SKM-1 treated with dmso at 0.1 percent for 144 hours (cell line): ENCODE measurements around the gene KBTBD3.

Experiments
- DNase-seq: peaks from one replicate; lab custom pipeline; 2025; ENCODE audit not compliant: unreplicated experiment; lab: John Stamatoyannopoulos, UW

Gene KBTBD3, protein sequence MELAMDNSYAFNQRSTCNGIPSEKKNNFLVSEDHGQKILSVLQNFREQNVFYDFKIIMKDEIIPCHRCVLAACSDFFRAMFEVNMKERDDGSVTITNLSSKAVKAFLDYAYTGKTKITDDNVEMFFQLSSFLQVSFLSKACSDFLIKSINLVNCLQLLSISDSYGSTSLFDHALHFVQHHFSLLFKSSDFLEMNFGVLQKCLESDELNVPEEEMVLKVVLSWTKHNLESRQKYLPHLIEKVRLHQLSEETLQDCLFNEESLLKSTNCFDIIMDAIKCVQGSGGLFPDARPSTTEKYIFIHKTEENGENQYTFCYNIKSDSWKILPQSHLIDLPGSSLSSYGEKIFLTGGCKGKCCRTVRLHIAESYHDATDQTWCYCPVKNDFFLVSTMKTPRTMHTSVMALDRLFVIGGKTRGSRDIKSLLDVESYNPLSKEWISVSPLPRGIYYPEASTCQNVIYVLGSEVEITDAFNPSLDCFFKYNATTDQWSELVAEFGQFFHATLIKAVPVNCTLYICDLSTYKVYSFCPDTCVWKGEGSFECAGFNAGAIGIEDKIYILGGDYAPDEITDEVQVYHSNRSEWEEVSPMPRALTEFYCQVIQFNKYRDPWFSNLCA

DNA sequence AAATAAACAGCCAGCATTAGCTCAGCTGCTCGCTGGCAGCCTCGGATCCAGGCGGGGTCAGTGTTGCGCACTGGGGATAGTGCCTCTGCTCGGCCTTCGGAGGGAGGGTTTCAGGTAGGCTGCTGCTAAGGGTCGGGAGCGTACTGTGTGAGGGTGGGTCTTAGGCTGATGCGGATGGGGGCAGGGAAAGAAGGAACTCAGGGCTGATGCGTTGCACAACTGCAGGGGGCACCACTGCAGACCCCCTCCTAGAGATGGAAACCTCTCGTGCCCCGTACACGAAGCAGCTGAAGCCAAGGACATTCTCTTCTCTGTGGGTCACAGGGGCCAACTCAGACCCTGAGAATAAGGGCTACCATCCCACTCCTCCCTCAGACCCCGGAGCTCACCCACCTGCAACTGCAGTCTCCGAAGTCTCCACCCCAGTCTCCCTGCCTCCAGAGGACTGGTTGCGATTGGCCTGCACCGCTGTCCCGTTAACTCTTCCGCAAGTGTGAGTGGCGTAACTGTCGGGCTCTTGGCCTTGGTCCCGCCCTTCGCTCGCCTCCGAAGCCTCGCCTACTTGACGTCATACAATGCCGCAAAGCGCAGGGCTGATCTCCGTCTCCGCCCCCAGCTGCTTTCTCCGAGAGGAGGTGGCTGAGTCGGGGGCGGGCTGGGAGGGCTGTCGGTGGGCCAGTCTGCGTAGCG lies at the start of gene KBTBD3:
TSS of gene KBTBD3 (minus strand) at position 429 of the 690 bp plus-strand sequence. CDS start 18,250 bp downstream, outside the sequence.
- peak; percentile 98 for DNase-seq

DNA sequence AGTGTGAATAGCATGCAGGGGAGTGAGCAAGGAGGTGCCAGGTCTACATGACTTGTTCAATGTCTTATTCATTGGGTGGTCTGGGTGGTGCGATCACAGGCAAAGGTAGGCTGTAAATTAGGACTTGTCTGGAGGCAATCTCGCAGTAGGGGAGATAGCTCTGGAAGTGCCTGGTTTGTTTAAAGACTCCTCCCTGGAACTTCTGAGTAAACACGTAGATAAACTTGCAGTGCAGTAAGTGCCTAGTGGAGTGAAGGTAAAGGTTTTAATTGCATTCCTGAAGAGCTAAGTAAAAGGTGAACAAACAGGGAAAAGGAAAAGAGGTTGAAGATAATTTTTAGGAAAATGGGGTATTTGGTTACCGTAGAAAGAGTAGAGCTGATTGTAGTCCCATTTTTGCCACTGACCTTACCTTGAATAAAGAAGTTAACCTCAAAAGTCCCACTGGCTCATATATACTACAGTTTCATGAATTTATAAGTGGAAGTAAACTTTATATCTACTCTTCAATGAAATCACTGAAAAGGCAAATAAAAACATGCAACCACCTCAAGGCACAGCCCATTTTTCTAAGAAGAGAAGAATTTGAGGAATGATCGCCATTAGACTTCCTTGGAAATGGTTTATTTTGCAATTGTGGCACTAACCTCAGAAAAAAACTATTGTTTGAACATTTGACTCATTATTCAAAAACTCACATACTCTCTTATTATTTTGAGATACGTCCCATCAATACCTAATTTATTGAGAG lies 44.6 kb upstream of the KBTBD3 start:
- no peak for DNase-seq

DNA sequence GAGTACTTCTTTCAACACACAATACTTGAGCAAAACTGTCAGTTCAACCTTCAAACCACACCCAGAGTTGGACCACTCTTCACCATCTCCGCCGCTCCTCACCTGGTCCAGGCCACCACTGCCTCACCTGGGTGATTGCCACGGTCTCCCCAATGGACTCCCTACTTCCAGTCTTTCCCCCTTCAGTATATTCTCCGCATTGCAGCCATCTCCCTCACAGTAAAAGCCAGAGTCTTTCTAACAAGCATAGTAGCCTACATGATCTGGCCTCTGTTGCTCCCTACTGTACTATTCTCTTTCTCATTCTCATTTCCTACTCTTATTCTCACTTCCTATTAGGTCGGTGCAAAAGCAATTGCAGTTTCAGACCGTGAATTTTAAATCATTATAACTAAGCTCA lies 28.8 kb upstream of the KBTBD3 start:
- no peak for DNase-seq

DNA sequence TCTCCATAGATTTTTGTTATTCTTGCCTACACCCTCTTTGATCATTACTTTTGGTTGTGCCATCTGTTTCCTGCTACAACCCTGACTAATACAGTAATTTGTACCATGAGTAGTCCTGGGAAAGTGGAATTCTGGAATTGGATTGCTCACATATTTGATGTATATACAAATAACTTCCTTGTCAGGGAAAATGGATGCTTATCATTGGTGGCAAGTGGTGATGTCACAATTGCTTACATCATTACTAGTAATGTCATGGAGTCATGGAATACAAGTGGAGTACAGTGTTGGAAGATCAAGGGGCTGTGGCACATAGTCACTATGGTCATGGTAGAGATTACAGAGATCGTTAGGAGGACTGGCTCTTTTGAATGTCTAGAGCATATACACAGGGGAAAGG lies 24.7 kb upstream of the KBTBD3 start:
- no peak for DNase-seq

DNA sequence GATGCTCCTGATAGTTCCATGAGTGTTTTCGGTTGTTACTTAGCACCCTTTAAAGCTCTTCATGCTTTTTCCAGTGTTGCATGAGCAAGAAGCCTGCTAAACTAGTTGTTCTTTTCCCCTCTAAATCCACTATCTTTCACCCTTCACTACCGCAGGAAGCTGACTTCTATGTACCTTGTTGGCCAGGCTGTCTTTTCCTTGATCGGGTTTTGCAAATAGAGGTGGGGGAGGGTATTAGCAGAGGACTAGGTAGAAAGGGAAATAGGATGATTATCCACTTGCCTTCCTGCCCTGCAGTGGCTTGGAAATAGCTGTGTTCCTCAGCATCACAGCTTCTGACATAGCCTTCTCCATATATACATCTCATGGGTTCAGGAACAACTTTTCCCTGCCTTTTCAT lies 24.2 kb upstream of the KBTBD3 start:
- DNase-seq = no peak

DNA sequence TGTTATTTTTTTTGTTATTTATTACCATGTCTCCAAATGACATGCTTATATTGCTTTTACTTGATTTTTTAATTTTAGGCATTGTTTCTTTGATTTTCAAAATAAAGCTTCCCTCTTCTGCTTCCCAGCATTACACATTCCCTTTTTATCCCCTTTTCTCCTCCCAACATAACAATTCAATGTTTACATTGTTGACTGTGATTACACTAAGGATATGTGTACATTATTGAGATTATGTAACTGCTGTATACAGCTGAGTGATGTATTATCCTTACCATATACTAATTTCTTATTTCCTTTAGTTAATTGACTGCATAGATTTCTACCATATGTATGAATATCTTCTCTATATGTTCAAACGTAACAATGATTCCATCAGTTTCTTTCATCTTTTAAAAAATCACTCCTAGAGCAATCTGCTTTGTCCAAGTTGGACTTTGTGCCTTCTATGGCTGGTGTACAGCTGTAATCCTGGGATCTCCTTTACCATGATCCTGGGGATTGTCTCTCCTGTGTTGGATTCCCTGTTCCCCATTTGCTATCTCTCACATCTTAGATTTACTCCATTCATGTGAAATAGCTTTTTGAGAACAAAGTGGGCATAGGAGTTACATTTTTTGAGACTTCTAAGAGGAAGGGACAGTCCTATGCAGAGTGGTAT lies 21.9 kb upstream of the KBTBD3 start:
- no peak for DNase-seq

DNA sequence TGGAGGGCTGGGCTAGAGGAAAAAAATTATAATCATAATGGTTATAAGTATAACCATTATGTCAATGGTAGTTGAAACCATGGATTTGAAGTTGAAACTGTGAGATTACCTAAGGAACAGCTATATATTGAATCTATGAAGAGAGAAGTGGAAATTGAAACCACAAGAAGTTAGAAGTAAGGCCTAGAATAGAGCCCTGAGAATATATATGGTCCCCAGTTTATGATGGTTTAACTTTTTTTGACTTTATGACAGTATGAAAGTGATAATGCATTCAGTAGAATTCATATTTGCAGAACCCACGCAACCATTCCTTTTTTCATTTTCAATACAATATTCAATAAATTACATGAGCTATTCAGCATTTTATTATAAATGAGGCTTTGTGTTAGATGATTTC lies 15.3 kb upstream of the KBTBD3 start:
- no peak for DNase-seq

DNA sequence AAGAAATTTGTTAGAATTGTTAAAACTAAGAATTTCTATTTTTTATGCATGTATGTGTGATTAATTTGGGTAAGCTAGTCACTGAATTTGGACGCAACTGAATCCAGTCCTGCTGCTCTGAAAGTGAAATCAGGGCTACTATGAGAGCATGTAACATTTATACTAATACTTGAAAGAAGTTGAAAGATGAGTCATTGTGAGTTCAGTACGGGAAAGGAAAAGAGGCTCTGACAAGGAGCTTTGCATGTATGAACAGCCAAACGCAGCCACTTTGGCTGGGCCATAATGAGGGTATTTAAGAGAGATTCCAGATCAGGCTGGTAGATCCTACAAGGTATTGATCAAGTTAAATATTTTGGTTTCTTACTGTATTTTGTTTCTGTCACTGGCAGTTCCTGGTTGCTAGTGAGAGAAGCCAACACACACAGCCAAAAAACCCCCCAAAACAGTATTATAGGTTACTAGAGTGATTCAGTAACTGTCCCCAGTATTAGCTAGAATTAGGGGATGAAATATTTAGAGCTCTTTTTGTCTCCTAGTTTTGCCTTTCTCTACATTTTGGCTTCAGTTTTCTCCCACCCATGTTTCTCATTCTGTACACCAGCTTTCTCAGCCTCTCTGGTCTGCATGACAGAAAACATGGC lies 14.5 kb upstream of the KBTBD3 start:
- DNase-seq = no peak

DNA sequence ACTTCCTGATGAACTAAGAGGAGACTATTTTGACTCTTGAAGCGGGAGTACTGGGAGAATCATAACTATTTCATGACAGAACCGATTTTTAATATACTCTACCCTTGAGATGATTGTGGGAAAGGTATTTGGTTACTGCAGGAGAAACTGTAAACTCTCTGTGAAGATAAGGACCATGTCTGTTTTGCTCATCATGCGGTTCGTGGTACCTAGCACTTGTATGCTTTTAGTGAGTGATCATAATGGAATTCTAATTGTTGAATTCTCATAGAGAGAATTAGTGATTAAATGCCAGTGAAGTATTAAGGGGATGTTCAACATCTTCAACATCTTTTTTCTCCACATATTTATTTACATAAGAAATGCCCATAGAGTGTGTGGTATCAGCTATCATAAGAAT lies 11.7 kb upstream of the KBTBD3 start:
- no peak for DNase-seq

DNA sequence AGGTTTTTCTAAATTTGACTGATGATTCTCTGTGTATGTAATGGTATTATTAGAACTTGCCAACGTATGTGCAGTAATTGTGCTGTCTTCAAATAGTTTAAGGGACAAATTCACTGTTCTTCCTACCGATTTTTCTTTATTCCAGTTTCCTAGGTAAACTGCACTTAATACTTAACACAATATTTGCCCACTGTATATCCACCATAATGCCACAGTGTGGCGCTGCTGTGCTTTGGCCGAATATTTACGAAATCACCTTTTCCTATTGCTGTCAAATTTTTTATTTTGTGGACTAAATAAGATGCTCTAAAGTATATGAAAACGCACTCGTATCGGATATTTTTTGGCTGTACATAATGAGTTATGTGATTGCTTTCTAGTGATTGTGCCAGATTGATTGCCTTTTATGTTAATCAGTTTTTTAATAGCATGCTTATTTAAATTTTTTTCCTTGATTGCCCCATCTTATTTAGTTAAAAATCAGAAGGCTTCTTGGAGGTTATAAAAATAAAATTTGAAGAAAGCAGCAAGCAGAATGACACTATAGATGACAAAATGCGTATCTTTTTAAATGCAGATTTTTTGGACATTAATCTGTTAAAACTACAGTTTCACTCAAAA lies 10.8 kb upstream of the KBTBD3 start:
- DNase-seq = peak; percentile 44

DNA sequence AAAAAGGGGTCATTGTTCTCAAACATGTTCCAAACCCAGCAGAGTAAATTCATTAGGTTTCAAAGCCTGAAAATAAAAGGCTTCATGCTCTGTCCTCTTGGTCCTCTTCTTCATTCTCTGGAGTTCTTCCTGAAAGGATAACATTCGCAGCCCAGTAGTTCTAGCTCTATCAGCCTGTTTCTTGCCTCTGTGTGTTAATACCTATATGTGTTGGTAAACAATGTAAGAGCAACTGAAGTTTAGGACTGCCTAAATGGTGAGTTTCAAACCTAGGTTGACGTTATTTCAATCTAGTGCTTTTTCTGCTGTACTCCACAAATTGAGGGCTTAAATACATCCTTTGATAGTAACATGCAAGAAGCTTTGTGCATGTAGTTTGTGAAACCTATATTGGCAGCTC lies 9.7 kb upstream of the KBTBD3 start:
- DNase-seq = no peak

DNA sequence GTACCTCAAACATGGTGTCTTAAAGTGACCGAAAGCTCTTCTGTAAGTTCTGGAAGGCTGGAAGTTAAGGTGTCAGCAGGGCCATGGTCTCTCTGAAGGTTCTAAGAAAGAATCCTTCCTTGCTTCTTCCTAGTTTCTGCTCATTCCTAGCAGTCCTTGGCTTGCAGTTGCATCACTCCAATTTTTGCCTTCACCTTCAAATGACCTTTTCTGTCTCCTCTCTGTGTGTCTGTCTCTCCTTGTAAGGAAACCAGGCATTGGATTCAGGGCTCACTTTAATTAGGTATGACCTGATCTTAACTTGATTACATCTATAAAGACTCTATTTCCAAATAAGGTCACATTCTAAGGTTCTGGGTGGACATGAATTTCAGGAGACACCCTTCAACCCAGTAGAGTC lies 9.0 kb upstream of the KBTBD3 start:
- no peak for DNase-seq

DNA sequence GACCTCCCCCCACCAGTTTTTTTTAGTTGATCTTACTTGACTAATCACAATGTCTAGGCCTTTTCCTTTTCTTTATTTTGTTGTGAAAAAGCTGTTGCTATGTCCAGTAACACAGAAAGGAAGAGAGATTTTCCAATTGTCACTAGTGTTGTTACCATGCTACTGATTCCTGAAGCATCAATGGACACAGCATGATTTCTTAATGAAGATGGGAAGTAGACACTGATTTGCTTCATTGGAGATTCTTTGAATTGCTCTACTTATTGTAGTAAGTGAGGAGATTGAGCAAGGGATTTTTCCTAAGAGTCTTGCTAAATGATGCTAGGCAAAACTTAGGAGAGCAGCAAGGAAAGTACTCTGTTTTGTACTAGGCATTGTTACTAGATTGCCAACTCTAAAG lies 4.9 kb upstream of the KBTBD3 start:
- no peak for DNase-seq

DNA sequence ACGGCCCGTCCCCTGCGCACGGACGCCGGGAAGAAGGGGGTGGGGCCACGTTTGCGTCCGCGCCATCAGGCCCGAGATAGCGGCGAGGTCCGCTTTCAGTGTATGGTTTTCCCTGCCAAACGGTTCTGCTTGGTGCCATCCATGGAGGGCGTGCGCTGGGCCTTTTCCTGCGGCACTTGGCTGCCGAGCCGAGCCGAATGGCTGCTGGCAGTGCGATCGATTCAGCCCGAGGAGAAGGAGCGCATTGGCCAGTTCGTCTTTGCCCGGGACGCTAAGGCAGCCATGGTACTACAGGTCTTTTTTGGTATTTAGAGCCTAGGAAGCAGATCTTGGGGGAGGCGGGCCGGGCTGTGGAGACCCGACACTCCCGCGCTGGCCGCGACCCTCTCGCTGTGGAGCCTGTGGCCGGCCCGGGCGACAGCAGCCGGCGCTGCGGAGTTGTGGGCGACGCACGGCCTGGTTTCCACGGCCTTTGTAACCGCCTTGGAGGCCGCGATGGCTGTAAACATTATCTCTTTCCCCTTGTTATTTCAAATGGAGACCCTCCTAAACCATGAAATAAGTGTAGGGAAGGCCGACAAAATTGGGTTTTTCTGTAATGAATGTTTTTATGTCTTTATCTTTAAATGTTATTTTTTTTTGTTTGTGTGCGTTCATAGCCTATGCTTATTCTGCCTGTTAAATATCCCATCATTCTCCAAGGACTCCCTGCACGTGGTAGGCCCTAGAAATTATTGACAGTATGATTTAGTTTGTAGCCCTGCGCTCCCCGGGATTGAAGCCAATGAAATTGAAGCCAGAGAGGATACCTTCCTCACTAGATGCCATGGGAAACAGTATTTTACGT lies 685 bp upstream of the KBTBD3 start, which contains the start of gene AASDHPPT:
TSS of gene AASDHPPT (plus strand) at position 54 of the 847 bp plus-strand sequence. CDS start at position 103, 49 bp downstream.
- DNase-seq = peak; percentile 55

DNA sequence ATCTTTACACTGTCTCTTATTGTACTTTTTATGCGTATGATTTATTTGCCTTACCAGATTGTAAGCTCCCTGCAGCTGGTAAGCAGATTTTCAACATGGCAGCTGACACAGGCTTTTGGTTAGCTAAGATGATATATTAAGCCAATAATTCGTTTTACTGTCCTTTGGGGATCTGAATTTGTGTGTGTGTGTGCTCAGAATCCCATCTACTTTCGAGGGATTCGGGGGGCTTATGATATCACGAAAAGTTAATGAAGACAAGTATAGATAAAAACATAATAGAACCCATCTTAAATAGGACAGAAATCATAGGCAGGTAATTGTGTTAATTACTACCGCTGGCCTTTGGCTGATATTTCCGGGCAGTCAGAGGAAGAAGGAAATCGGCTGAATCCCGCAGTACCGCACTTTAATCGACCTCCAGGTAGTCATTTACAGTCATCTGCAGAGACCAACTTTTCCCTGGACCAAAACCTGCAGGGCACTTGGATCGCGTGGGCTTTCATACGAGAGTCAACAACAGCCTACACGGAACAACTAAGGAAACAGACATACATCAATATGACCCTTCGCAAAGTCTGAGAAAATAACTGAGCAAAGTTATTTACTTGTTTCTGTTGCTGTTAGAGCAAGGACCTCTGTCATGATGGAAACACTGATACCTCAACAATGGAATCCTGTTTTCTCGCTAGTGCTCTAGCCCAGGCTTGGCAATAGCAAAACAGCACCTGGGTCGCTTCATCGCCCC lies 802 bp downstream of the KBTBD3 start:
- DNase-seq = no peak

DNA sequence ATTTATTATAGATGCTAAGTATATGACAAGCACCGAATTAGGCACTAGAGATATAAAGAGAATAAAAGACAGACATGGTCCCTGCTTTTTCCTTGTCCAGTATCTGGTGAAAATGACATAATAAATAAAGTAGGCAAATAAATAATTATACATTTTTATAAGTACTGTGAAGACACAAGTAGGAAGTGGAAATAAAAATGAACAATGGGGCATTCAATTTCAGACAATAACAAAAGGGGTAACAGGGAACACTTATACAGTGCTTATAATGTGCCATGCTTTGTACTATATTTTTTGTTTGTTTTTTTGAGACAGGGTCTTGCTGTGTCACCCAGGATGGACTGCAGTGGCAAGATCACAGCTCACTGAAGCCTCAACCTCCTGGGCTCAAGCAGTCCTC lies 4.3 kb downstream of the KBTBD3 start:
- DNase-seq = no peak

DNA sequence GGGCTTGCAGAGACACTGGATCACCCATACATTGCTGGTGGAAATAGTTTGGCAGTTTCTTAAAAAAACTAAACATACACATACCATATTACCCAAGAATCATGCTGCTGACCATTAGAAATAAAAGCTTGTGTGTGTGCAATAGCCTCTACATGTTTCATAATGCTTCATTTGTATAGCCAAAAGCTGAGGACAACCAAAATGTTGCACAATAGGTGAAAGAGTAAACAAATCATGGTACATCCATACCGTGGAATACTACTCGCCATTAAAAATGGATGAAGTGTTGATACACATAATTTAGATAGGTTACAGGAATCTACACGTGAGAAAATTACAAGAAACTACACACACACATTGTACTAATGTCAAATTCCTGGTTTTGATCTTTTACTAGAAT lies 6.5 kb downstream of the KBTBD3 start:
- DNase-seq = no peak

DNA sequence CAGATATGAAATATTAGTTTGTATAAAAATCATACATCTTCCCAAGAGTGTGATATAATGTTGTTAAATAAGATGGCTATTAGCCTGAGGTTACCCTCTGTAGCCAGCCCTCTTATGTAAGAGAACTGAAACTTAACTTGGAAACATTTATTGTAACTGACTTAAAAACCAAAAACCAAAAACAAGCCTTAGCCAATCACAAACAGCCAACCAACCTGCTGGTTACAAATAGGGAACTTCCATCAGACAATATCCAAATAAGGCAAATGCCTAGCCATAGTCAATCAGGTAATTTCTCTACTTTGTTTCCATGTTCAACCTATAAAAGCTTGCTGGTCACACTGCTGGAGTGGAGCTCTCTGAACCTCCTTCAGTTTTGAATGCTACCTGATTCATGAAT lies 14.1 kb downstream of the KBTBD3 start:
- no peak for DNase-seq
